Stimulated activated CD4-positive, alpha-beta T cell treated with anti-CD3 and anti-CD28 coated beads, Interleukin-1b, Interleukin-23, amount 100 ng/mL, for 24 hours (primary cell): ENCODE data around the gene KLK4.
"Not testable (repeated sequence)": the region's sequence is repeated elsewhere in the genome, so short reads cannot be mapped to it uniquely, and the experiment has no call there.

Source experiments
- DNase-seq, 4 experiments: peaks; one replicate each; pipeline ENCODE4 v3.0.0-alpha.2; 2020; ENCODE audit warnings: low read depth in 4 of 4, low spot score in 1 of 4

Gene KLK4

GRCh38 chr19:50912727-50913716, 1.8 kb upstream of the KLK4 start:
- DNase-seq, result peak in 1 of 4 experiments; percentile 14

GRCh38 chr19:50912102-50912599, 956 bp upstream of the KLK4 start:
- DNase-seq, result no peak

GRCh38 chr19:50910722-50911121, 473 bp downstream of the KLK4 start:
- no peak for DNase-seq

- peak in 1 of 4 experiments; percentile 37 for DNase-seq
Observed at GRCh38 chr19:50909240-50910070, 1.7 kb downstream of the KLK4 start.

GRCh38 chr19:50908336-50908735, 2.9 kb downstream of the KLK4 start:
- no peak for DNase-seq

- DNase-seq, result peak in 3 of 4 experiments; percentile 22 to 29 (median 25)
Observed at GRCh38 chr19:50906217-50906616, 5.0 kb downstream of the KLK4 start.

- no peak for DNase-seq
Observed at GRCh38 chr19:50902640-50903039, 8.6 kb downstream of the KLK4 start.

GRCh38 chr19:50899569-50899968, 11.6 kb downstream of the KLK4 start:
- DNase-seq, result no peak

GRCh38 chr19:50898018-50898417, 13.2 kb downstream of the KLK4 start:
- DNase-seq, result no peak

GRCh38 chr19:50897612-50898011, 13.6 kb downstream of the KLK4 start:
- no peak for DNase-seq

- DNase-seq, result no peak
Observed at GRCh38 chr19:50897191-50897607, 14.0 kb downstream of the KLK4 start.

- no peak for DNase-seq
Observed at GRCh38 chr19:50896591-50897190, 14.5 kb downstream of the KLK4 start.

GRCh38 chr19:50896089-50896590, 15.1 kb downstream of the KLK4 start:
- DNase-seq, result not testable (repeated sequence)

- no peak for DNase-seq
Observed at GRCh38 chr19:50894478-50895356, 16.5 kb downstream of the KLK4 start.

GRCh38 chr19:50893047-50893736, 18.0 kb downstream of the KLK4 start:
- no peak for DNase-seq

- no peak for DNase-seq
Observed at GRCh38 chr19:50891253-50891625, 20.0 kb downstream of the KLK4 start.

- DNase-seq, result no peak
Observed at GRCh38 chr19:50890422-50891252, 20.6 kb downstream of the KLK4 start.

- no peak for DNase-seq
Observed at GRCh38 chr19:50889638-50890037, 21.6 kb downstream of the KLK4 start.

- no peak for DNase-seq
Observed at GRCh38 chr19:50882188-50882587, 29.0 kb downstream of the KLK4 start.
